Gastrocnemius medialis (tissue), 4 donors: ENCODE measurements around the gene CALML3. TPM values are rescaled to one million over a fixed set of nuclear protein-coding genes. Genes with fewer than 3 reads are reported as not detected.

ENCODE experiments used
- ATAC-seq, 2 donors: fragments of 150-250 bp; one replicate each; pipeline ENCODE4 v1.9.1; 2016
- DNase-seq, 2 donors: peaks; one replicate each; pipeline ENCODE4 v3.0.0-alpha.2; 2019
- H3K27ac ChIP-seq, 4 donors: fragments of 200-600 bp; sonication (generic); 1 replicate in 1 of 4; 2 replicates in 3 of 4; pipeline ENCODE4 v1.5.1; 2016 to 2018; ENCODE audit warnings: mild to moderate bottlenecking in 2 of 4, moderate library complexity in 1 of 4
- H3K27me3 ChIP-seq, 3 donors: fragments of 200-600 bp; sonication (generic) in 2 of 3; 1 replicate in 1 of 3; 2 replicates in 2 of 3; pipeline versions ENCODE4 v1.5.1 to v1.6.0; 2016 to 2019; ENCODE audit warnings: mild to moderate bottlenecking in 1 of 3, moderate library complexity in 1 of 3
- H3K36me3 ChIP-seq, 2 donors: fragments of 200-600 bp; sonication (generic) in 1 of 2; one replicate each; pipeline ENCODE4 v1.5.1; 2017 to 2018
- H3K4me1 ChIP-seq, 2 donors: fragments of 200-600 bp; sonication (generic) in 1 of 2; one replicate each; pipeline ENCODE4 v1.5.1; 2016 to 2017; ENCODE audit warnings: mild to moderate bottlenecking in 2 of 2
- H3K4me3 ChIP-seq, 4 donors: fragments of 200-600 bp; sonication (generic) in 3 of 4; 1 replicate in 1 of 4; 2 replicates in 3 of 4; pipeline ENCODE4 v1.5.1; 2016 to 2019; ENCODE audit warnings: mild to moderate bottlenecking in 2 of 4
- H3K9me3 ChIP-seq, 3 donors: fragments of 200-600 bp; sonication (generic) in 2 of 3; 1 replicate in 1 of 3; 2 replicates in 2 of 3; pipeline ENCODE4 v1.5.1; 2016 to 2019
- POLR2A ChIP-seq, 2 donors: fragments of 450-650 bp; IDR thresholded peaks; one replicate each; pipeline ENCODE4 v1.6.1; 2017; ENCODE audit warnings: antibody characterized with exemption in 2 of 2, mild to moderate bottlenecking in 2 of 2, moderate library complexity in 2 of 2
- in situ Hi-C, 4 donors: fragments of 200-750 bp; cut with MboI; loops; one replicate each; pipeline versions ENCODE4 v1.15.0 to v1.8.0; 2017; ENCODE audit warnings: low sequenced_read_pairs in 4 of 4
- intact Hi-C: fragments of 100-400 bp; cut with DNase I; formaldehyde crosslinking; loops from one replicate; pipeline ENCODE4 v1.15.1; 2023; ENCODE audit warnings: low total_unique reads
- total RNA-seq, 4 donors: library from RNA; depleted of rRNA; stranded (reverse); fragments of >200 nt; gene quantifications; one replicate each; pipeline versions ENCODE4 v1.1.0 to v1.2.3, GENCODE V29; 2016
- TF ChIP-seq, protein P1 (sequence below), 5 experiments: fragments of 450-650 bp in 3 of 5; fragments of 200-600 bp in 2 of 5; sonication (generic) in 2 of 5; IDR thresholded peaks in 4 of 5; conservative IDR thresholded peaks in 1 of 5; 1 replicate in 4 of 5; 2 replicates in 1 of 5; pipeline ENCODE4 v1.5.1; 2016 to 2019; ENCODE audit warnings: antibody characterized with exemption in 5 of 5, mild to moderate bottlenecking in 3 of 5, moderate library complexity in 3 of 5

Gene CALML3
- total RNA-seq, 4 donors from 2014 or later: not detected

DNA sequence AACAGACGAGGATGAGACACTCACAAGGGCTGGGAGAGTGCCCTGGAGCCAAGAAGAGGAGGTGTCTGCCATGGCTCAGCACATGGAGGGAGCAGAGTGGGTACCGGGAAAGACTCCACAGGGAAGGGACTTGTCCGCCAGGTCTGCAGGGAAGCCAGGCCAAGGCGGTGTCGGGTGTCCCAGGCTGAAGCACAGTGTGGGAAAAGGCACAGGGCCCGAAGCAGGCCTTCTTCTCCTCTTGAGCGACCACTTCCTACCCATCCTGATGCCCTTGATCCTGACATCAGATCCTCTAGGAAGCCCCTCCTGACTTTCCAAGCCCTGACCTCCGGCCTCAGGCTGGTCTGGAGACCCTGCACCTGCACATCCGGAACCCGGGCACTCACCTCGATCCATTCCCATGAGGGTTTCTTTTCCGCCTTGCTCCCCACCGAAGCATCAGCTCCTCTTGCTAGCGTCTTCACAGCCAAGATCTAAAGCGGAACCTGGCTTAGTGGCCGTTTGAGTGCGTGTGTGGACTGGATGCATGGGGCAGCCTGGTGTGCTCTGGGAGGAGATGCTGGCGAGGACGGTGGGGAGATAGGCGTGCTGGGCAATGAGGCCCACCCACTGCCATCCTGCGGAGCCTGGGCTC is 8.5 kb downstream of the CALML3 start:
- Histone ChIP-seq H3K9me3 (no peaks in the 10 kb centered on the region), H3K36me3 (no peaks in the 10 kb centered on the region), H3K4me1 (peaks cover 4 to 16% of the 10 kb centered on the region in 2 donors), H3K27ac (no peak overlapping the region), H3K4me3 (no peak overlapping the region), H3K27me3 (no peaks in the 10 kb centered on the region)
- TF ChIP-seq POLR2A (IDR thresholded peaks at IDR 0.05): no peak
- TF ChIP-seq, protein P1, sequence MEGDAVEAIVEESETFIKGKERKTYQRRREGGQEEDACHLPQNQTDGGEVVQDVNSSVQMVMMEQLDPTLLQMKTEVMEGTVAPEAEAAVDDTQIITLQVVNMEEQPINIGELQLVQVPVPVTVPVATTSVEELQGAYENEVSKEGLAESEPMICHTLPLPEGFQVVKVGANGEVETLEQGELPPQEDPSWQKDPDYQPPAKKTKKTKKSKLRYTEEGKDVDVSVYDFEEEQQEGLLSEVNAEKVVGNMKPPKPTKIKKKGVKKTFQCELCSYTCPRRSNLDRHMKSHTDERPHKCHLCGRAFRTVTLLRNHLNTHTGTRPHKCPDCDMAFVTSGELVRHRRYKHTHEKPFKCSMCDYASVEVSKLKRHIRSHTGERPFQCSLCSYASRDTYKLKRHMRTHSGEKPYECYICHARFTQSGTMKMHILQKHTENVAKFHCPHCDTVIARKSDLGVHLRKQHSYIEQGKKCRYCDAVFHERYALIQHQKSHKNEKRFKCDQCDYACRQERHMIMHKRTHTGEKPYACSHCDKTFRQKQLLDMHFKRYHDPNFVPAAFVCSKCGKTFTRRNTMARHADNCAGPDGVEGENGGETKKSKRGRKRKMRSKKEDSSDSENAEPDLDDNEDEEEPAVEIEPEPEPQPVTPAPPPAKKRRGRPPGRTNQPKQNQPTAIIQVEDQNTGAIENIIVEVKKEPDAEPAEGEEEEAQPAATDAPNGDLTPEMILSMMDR (IDR thresholded peaks at IDR 0.05 in 4 of 5, conservative IDR thresholded peaks at IDR 0.05 in 1 of 5): no peak
- ATAC-seq (peak; percentile 23 to 48), DNase-seq (peak in 1 of 2 donors; percentile 37)
- intact Hi-C loops (loop anchor here (5.0 to 10.0 kb wide), 2 partner anchors 88 to 89 kb away; no protein-coding TSS in a partner anchor), in situ Hi-C loops (loop anchor here in 1 of 4 donors (10.0 kb wide), 1 partner anchor 92 kb away; no protein-coding TSS in a partner anchor)

DNA sequence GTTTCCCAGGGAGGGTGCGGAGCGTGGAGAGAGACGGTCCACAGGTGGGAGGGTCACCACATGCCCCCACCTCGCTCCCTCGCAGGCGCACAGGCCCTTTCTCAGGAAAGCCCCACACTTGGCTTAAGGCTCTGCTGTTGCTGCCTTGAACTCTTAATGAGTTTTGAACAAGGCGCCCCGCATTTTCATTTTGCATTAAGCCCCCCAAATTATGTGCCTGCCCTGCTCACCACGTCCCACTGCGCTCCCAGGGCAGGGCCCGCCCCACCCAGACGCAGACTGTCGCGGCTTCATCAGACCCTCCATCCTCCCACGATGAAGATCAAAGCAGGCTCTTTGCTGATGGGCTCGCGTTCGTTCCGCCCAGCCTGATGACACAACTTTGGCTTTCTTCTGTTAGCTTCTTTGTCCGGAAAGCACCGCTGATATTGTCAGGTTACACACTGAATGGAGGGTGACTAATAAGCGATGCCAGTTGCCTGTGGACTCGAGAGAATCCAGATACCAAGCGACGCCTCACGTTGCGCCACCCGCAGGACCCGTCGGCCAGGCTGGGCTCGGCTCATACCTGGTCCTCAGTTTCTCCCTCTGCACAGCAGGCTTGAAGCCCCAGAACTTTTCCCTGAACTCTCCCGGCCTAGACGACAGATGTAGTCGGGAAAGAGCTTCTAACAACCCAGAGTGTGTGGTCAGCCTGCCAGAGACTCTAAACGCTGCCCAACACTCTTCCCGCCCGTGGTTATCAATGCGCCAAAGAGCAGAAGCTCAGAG is 9.5 kb downstream of the CALML3 start:
- in situ Hi-C loops (loop anchor here in 1 of 4 donors (10.0 kb wide), 1 partner anchor 91 kb away; no protein-coding TSS in a partner anchor), intact Hi-C loops (loop anchor here (5.0 to 10.0 kb wide), 2 partner anchors 88 to 89 kb away; no protein-coding TSS in a partner anchor)
- H3K36me3 ChIP-seq: no peaks in the 10 kb centered on the region
- no peak for DNase-seq
- H3K4me1 ChIP-seq: peaks cover 4 to 15% of the 10 kb centered on the region in 2 donors
- no peaks in the 10 kb centered on the region for H3K9me3 ChIP-seq
- no peak overlapping the region for H3K4me3 ChIP-seq
- TF ChIP-seq, protein P1 (IDR thresholded peaks at IDR 0.05 in 4 of 5, conservative IDR thresholded peaks at IDR 0.05 in 1 of 5): no peak
- no peak for TF ChIP-seq POLR2A (IDR thresholded peaks at IDR 0.05)
- H3K27ac ChIP-seq: peak overlapping the region; percentile 41 to 50 (median 43)
- H3K27me3 ChIP-seq: no peaks in the 10 kb centered on the region
- ATAC-seq: no peak

DNA sequence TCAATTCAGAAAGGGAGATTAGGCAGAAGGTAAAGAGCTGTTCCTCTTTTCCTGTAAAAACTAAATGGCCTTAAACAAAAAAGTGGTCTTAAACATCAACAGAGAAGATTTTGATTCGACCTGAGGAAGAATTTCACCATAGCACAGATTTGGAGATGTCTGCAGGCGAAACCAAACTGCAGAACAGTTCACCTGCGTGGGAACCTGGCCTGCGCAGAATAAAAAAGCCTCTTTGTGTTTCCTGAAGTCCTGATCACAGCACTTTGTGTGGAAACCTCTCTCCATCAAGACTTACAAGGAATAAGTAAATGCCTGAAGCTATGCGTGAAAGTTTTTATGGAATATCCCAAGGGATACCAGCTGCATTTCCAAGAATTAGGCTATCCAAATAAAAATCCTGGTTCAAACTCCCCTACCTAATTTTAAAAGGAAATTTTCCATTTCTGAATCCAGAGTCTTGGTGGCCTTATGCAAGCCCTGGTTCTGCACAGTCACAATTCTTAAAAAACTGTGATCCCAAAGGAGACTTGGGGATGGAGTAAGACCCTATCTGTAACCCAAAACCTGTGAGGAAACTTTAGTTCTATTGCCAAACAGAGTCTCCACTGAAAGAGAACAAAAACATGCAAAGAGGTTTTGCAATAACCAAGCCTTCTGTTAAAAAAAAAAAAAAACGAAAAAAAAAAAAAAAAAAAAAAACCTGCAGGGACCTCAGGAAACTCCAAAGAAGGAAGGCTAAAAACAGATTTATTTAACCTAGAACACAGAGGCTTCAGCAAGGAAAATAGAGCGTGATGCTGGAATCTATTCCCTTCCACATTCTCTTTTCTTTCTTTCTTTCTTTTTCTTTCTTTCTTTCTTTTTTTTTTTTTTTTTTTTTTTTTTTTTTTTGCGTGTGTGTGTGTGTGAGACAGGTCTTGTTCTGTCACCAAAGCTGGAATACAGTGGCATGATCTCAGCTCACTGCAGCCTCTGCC is 10.4 kb downstream of the CALML3 start:
- DNase-seq (no peak), ATAC-seq (peak; percentile 87 to 92)
- no peaks in the 10 kb centered on the region for H3K36me3 ChIP-seq
- H3K27me3 ChIP-seq: no peaks in the 10 kb centered on the region
- intact Hi-C loops: loop anchor here (5.0 to 10.0 kb wide), 2 partner anchors 87 to 90 kb away; no protein-coding TSS in a partner anchor
- TF ChIP-seq, protein P1 (IDR thresholded peaks at IDR 0.05 in 4 of 5, conservative IDR thresholded peaks at IDR 0.05 in 1 of 5): no peak
- H3K4me3 ChIP-seq: no peak overlapping the region
- in situ Hi-C loops: loop anchor here in 1 of 4 donors (10.0 kb wide), 1 partner anchor 90 kb away; no protein-coding TSS in a partner anchor
- peak overlapping the region; percentile 41 to 50 (median 43) for H3K27ac ChIP-seq
- no peaks in the 10 kb centered on the region for H3K9me3 ChIP-seq
- H3K4me1 ChIP-seq: peaks cover 4 to 6% of the 10 kb centered on the region in 2 donors

DNA sequence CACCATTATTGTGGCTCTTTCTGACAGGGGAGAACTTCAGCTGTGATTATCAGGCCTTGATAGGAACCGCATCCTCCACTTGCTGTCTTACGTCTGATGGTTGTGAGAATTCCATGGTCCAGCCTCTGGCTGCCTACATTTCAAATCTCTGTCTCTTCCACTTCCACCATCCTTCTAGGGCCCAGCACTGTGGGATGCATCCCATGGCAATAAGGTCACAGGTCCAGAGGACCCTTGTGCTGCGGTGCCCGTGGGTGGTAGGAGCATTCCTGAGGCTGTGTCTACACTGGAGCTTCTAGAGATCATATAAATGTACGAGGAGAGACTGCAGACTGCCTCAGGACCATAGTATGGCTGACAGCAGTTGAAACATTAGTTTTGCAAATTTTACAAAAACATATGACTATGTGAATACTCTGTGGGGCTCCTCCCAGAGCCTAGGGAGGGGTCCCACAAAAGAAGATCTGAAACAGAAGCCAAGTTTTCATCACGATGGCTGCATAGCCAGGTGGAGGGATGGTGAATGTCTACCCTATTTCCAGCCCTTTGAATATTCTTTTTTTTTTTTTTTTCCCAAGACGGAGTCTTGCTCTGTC is 11.8 kb downstream of the CALML3 start:
- ATAC-seq: no peak
- TF ChIP-seq POLR2A (IDR thresholded peaks at IDR 0.05): no peak
- TF ChIP-seq, protein P1 (IDR thresholded peaks at IDR 0.05 in 4 of 5, conservative IDR thresholded peaks at IDR 0.05 in 1 of 5): no peak
- Histone ChIP-seq H3K27ac (no peak overlapping the region), H3K27me3 (no peaks in the 10 kb centered on the region), H3K4me3 (no peak overlapping the region), H3K9me3 (no peaks in the 10 kb centered on the region), H3K4me1 (peaks cover 4 to 5% of the 10 kb centered on the region in 2 donors), H3K36me3 (no peaks in the 10 kb centered on the region)
- intact Hi-C loops: loop anchor here (10.0 kb wide), 1 partner anchor 92 kb away; no protein-coding TSS in a partner anchor
- in situ Hi-C loops: loop anchor here in 1 of 4 donors (10.0 kb wide), 1 partner anchor 88 kb away; no protein-coding TSS in a partner anchor
- DNase-seq: no peak
